DOHH2 (cell line): ENCODE results near the gene KRT80.

ENCODE experiments used
- EZH2phosphoT487 ChIP-seq: fragments of 200-600 bp; sonication (generic); IDR thresholded peaks from 2 replicates; pipeline ENCODE4 v1.6.1; 2017; ENCODE audit warnings: borderline replicate concordance, mild to moderate bottlenecking, antibody characterized with exemption, low read length, moderate library complexity, mixed read lengths
- TF ChIP-seq, protein P1 (sequence below): fragments of 200-600 bp; sonication (generic); IDR thresholded peaks from one replicate; pipeline ENCODE4 v1.5.1; 2014; ENCODE audit warnings: antibody characterized with exemption, mild to moderate bottlenecking, low read depth, low read length; ENCODE audit not compliant: poor library complexity, severe bottlenecking

DNA sequence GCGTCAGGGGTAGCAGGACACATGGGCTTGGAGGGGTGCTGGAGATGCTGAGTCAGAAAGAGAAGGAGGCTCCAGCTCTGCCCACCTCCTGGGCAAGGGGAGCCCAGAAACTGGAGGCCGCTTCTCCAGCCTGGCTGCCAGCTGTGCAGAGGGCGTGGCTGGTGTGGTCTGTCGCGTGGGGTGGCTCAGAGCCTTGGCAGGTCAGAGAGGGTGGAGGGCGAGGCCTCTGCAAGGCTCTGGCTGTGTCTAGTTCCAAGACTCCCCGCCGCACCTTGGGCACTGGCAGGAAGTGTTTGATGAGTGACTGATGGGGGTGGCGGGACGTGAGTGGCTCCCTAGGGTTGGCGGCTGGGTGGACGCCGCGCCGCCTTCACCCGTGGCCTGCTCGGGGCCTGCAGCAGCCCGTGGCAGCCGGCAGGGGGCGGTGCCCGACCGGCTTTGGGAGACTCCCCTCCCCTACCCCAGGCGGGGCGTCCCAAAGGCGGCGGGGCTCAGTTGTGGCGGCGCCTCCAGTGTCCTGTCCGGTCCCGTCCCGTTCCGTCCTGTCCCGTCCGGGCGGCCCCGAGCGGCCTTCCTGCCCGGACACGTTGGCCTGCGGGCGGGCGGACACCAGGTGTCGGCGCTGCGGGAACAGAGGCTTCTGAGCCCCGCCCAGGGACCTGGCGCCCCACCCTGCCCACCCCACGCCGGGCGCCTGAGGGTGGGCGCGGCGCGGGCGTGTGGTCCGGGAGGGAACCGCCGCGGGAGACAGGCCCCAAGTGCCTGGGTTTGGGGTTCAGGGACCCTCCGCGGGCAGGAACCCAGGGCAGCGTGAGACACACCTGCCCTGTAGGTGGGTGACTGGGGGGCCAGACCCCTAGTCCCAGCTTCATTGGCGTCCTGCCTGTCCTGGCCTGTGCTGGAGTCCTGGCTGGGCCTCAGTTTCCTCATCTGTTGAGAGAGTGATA lies 39.7 kb downstream of the KRT80 start:
- TF ChIP-seq, protein P1, sequence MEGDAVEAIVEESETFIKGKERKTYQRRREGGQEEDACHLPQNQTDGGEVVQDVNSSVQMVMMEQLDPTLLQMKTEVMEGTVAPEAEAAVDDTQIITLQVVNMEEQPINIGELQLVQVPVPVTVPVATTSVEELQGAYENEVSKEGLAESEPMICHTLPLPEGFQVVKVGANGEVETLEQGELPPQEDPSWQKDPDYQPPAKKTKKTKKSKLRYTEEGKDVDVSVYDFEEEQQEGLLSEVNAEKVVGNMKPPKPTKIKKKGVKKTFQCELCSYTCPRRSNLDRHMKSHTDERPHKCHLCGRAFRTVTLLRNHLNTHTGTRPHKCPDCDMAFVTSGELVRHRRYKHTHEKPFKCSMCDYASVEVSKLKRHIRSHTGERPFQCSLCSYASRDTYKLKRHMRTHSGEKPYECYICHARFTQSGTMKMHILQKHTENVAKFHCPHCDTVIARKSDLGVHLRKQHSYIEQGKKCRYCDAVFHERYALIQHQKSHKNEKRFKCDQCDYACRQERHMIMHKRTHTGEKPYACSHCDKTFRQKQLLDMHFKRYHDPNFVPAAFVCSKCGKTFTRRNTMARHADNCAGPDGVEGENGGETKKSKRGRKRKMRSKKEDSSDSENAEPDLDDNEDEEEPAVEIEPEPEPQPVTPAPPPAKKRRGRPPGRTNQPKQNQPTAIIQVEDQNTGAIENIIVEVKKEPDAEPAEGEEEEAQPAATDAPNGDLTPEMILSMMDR = peak; percentile 79
- TF ChIP-seq EZH2phosphoT487 = no peak
